Measurements from ENCODE around the gene NTSR2. TPM values are rescaled to one million over a fixed set of nuclear protein-coding genes. Genes with fewer than 3 reads are reported as not detected.

NTSR2 gene
- total RNA-seq, 1 donor from 2014 or later = not detected

GRCh38 chr2:11655495-11655894 lies 14.5 kb downstream of the NTSR2 start:
- POLR2A ChIA-PET = no interaction called here
- Mint-ChIP-seq H3K4me1 (no peaks in the 10 kb centered on the region), H3K4me3 (no peak overlapping the region), H3K27ac (no peak overlapping the region), H3K9me3 (no peaks in the 10 kb centered on the region), H3K27me3 (peaks cover 12% of the 10 kb centered on the region), H3K36me3 (ENCODE audit: low read depth) (no peaks in the 10 kb centered on the region)
- no peak for ATAC-seq (ENCODE audit: low read depth)
- intact Hi-C loops (cut with micrococcal nuclease) = no loop called here
- CTCF ChIA-PET = no interaction called here
- DNase-seq = no peak
- TF ChIP-seq, protein P1, sequence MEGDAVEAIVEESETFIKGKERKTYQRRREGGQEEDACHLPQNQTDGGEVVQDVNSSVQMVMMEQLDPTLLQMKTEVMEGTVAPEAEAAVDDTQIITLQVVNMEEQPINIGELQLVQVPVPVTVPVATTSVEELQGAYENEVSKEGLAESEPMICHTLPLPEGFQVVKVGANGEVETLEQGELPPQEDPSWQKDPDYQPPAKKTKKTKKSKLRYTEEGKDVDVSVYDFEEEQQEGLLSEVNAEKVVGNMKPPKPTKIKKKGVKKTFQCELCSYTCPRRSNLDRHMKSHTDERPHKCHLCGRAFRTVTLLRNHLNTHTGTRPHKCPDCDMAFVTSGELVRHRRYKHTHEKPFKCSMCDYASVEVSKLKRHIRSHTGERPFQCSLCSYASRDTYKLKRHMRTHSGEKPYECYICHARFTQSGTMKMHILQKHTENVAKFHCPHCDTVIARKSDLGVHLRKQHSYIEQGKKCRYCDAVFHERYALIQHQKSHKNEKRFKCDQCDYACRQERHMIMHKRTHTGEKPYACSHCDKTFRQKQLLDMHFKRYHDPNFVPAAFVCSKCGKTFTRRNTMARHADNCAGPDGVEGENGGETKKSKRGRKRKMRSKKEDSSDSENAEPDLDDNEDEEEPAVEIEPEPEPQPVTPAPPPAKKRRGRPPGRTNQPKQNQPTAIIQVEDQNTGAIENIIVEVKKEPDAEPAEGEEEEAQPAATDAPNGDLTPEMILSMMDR (IDR thresholded peaks at IDR 0.05) = no peak

DNA sequence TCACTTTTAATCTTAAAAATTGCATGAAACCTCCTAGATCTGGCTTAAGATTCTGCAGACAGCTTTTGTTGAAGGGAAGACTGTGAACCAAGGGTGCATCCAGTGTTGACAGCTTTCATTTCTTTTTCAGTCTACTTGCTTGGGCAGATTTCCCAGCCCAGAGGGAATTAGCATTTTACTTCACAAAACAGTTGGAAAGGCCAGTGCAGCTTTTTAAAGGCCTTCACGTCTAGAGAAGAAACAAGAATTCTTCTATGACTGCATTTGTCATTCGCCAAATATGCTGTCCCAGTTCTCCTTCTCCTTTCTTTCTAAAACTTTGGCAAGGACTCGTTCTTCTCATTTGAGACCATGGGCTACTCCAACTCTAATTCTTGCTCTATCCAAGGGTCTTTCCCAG lies 17.4 kb downstream of the NTSR2 start:
- Mint-ChIP-seq H3K4me3 (no peak overlapping the region), H3K27ac (no peak overlapping the region), H3K9me3 (no peaks in the 10 kb centered on the region), H3K36me3 (ENCODE audit: low read depth) (no peaks in the 10 kb centered on the region), H3K4me1 (no peaks in the 10 kb centered on the region), H3K27me3 (peaks cover 10% of the 10 kb centered on the region)
- intact Hi-C loops (cut with micrococcal nuclease) = no loop called here
- ATAC-seq (ENCODE audit: low read depth) (no peak), DNase-seq (no peak)
- ChIA-PET CTCF (no interaction called here), POLR2A (no interaction called here)
- TF ChIP-seq, protein P1 (IDR thresholded peaks at IDR 0.05) = no peak

DNA sequence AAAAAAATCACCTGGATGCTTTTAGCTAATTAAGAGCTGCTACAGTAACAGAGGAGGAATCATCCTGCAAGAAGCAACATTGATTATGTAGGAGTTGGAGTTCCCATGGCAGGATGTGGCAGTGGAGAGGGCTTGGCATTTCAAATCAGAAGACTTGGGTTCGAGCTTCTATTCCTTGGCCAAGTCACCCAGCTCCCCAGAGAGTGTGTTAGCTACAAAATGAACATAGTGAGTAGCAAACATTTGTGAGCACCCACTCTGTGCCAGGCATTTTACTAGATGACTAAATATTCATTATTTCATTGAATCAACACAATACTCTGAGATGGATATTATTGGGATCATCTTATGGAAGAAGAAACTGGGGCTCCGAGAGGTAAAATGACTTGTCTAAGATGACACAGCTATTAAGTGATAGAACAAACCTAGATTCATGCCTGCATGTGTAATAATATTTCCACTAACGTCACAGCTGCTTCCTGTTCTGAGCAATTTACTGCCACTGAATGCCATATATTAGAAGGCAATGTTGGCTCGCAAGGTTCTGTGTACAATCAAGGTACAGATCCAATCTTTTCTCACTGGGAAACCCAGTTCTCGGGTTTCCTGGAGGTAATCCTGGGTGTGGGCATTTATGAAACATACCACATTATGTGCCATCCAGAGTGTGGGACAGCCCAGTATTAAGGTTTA lies 18.0 kb downstream of the NTSR2 start:
- TF ChIP-seq, protein P1 (IDR thresholded peaks at IDR 0.05) = no peak
- no peaks in the 10 kb centered on the region for H3K4me1 Mint-ChIP-seq
- POLR2A ChIA-PET = no interaction called here
- DNase-seq (no peak), ATAC-seq (ENCODE audit: low read depth) (no peak)
- CTCF ChIA-PET = no interaction called here
- H3K4me3 Mint-ChIP-seq = no peak overlapping the region
- H3K9me3 Mint-ChIP-seq = no peaks in the 10 kb centered on the region
- intact Hi-C loops (cut with micrococcal nuclease) = no loop called here
- no peaks in the 10 kb centered on the region for H3K36me3 Mint-ChIP-seq (ENCODE audit: low read depth)
- H3K27me3 Mint-ChIP-seq = peaks cover 10% of the 10 kb centered on the region
- H3K27ac Mint-ChIP-seq = no peak overlapping the region

DNA sequence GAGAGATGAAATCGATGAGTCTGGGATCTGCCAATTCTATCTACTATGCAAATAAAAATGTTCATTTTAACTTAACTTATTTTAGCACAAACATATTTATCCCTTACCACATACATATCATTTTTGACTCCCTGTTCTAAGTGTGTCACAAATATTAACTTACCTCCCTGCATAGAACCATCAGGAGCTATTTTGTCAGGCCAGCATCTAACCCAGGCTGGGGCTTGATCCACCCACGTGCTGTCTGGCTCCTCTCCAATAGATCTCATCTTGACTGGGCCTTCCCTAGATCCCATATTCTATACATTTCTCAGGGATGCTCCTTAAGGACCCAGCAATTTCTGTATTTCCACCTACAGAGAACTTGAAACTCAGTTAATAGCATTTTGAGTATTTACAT lies 20.9 kb downstream of the NTSR2 start:
- Mint-ChIP-seq H3K36me3 (ENCODE audit: low read depth) (no peaks in the 10 kb centered on the region), H3K4me3 (no peak overlapping the region), H3K9me3 (no peaks in the 10 kb centered on the region), H3K27me3 (peaks cover 14% of the 10 kb centered on the region), H3K4me1 (no peaks in the 10 kb centered on the region), H3K27ac (no peak overlapping the region)
- ChIA-PET CTCF (no interaction called here), POLR2A (no interaction called here)
- TF ChIP-seq, protein P1 (IDR thresholded peaks at IDR 0.05) = no peak
- ATAC-seq (ENCODE audit: low read depth) (no peak), DNase-seq (no peak)
- intact Hi-C loops (cut with micrococcal nuclease) = no loop called here

DNA sequence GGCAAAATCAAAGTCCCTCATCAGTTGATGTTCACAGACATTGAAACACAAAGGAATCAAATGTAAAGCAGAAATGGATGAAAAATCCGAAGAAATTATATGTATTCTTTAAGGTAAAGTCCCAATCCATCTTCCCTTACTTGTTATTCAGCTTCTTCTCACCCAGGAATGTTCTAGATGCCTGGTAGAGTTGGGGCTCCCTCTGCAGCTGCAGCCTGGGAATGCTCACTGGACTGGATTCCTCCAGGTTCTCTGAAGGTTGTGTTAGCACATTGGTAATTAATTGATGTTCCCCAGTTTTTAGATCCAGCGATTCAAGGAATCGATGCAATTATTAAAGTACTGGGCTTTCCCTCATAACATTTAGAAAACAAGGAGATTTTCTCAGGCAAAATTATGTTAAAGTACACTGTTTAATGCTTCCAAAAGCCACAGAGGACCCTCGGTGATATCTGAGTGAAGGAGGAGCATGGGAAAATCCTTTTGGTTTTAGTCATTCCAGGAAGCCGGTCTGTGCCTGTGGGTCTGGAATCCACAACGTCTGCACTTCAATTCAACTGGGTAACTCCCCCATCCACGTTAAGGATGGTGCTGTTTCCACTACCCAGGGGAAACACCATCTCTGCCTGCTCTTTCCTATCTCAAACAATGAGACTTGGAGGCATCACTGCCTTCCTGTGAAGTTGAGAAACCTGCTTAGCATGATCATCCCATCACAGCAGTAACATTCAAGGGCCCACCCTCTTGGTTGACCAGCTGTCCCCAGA lies 22.0 kb downstream of the NTSR2 start:
- H3K27ac Mint-ChIP-seq = no peak overlapping the region
- H3K4me1 Mint-ChIP-seq = no peaks in the 10 kb centered on the region
- H3K9me3 Mint-ChIP-seq = no peaks in the 10 kb centered on the region
- DNase-seq (no peak), ATAC-seq (ENCODE audit: low read depth) (no peak)
- ChIA-PET CTCF (no interaction called here), POLR2A (no interaction called here)
- no peaks in the 10 kb centered on the region for H3K36me3 Mint-ChIP-seq (ENCODE audit: low read depth)
- intact Hi-C loops (cut with micrococcal nuclease) = no loop called here
- TF ChIP-seq, protein P1 (IDR thresholded peaks at IDR 0.05) = no peak
- H3K27me3 Mint-ChIP-seq = peaks cover 14% of the 10 kb centered on the region
- no peak overlapping the region for H3K4me3 Mint-ChIP-seq

Data from activated B cell treated with CpG ODN at 0.5 μM for 24 hours (primary cell).